H9 (cell line): Measurements from ENCODE around the gene CKLF. TPM values are rescaled to one million over a fixed set of nuclear protein-coding genes. Genes with fewer than 3 reads are reported as not detected.

ENCODE experiments used
- DNase-seq: peaks from one replicate; pipeline ENCODE4 v3.0.0-alpha.2; 2017
- H2AFZ ChIP-seq: one replicate; pipeline ENCODE4 v1.6.1; 2013; ENCODE audit warnings: mild to moderate bottlenecking, low read length, control low read depth, moderate library complexity
- H2AK5ac ChIP-seq: 2 replicates; pipeline ENCODE4 v1.6.1; 2013; ENCODE audit warnings: low read length, control low read depth, mixed read lengths; ENCODE audit not compliant: insufficient read length
- H2BK120ac ChIP-seq: one replicate; pipeline ENCODE4 v1.6.1; 2013; ENCODE audit warnings: low read depth, mild to moderate bottlenecking, low read length, control low read depth, inconsistent platforms; ENCODE audit not compliant: poor library complexity, severe bottlenecking
- H2BK12ac ChIP-seq: 2 replicates; pipeline ENCODE4 v1.6.1; 2013; ENCODE audit warnings: low read length, control low read depth, mixed read lengths, low read depth; ENCODE audit not compliant: insufficient read length
- H2BK15ac ChIP-seq: 2 replicates; pipeline ENCODE4 v1.6.1; 2013; ENCODE audit warnings: low read depth, low read length, control low read depth
- H2BK20ac ChIP-seq: one replicate; pipeline ENCODE4 v1.6.1; 2013; ENCODE audit warnings: low read depth, mild to moderate bottlenecking, low read length, control low read depth, inconsistent platforms; ENCODE audit not compliant: poor library complexity, severe bottlenecking
- H2BK5ac ChIP-seq: 2 replicates; pipeline ENCODE4 v1.6.1; 2013; ENCODE audit warnings: low read length, control low read depth, mixed read lengths; ENCODE audit not compliant: insufficient read length
- H3K14ac ChIP-seq: 2 replicates; pipeline ENCODE4 v1.6.1; 2013; ENCODE audit warnings: low read length, control low read depth; ENCODE audit not compliant: insufficient read depth
- H3K18ac ChIP-seq: 2 replicates; pipeline ENCODE4 v1.6.1; 2013; ENCODE audit warnings: low read depth, mild to moderate bottlenecking, mixed read lengths, low read length, control low read depth; ENCODE audit not compliant: insufficient read length
- H3K23ac ChIP-seq: 2 replicates; pipeline ENCODE4 v1.6.1; 2013; ENCODE audit warnings: low read length, control low read depth, mixed read lengths, low read depth; ENCODE audit not compliant: insufficient read length
- H3K23me2 ChIP-seq: 2 replicates; pipeline ENCODE4 v1.6.1; 2013; ENCODE audit warnings: low read depth, mild to moderate bottlenecking, mixed read lengths, low read length, control low read depth; ENCODE audit not compliant: insufficient read length, poor library complexity, severe bottlenecking
- H3K27ac ChIP-seq: 2 replicates; pipeline ENCODE4 v1.5.1; 2013; ENCODE audit warnings: low read length, control low read depth, mixed read lengths, low read depth; ENCODE audit not compliant: insufficient read length
- H3K27me3 ChIP-seq: 2 replicates; pipeline ENCODE4 v1.6.1; 2013; ENCODE audit warnings: low read length, control low read depth, inconsistent platforms; ENCODE audit not compliant: insufficient read depth
- H3K4ac ChIP-seq: 2 replicates; pipeline ENCODE4 v1.6.1; 2013; ENCODE audit warnings: low read depth, mild to moderate bottlenecking, control low read depth, inconsistent platforms, low read length, moderate library complexity
- H3K4me1 ChIP-seq: 2 replicates; pipeline ENCODE4 v1.6.1; 2013; ENCODE audit warnings: low read length, control low read depth, inconsistent platforms; ENCODE audit not compliant: insufficient read depth
- H3K4me2 ChIP-seq: 2 replicates; pipeline ENCODE4 v1.6.1; 2013; ENCODE audit warnings: low read length, control low read depth, mixed read lengths; ENCODE audit not compliant: insufficient read length, insufficient read depth
- H3K56ac ChIP-seq: 2 replicates; pipeline ENCODE4 v1.6.1; 2013; ENCODE audit warnings: low read depth, mild to moderate bottlenecking, mixed read lengths, low read length, control low read depth; ENCODE audit not compliant: insufficient read length
- H3K79me1 ChIP-seq: 2 replicates; pipeline ENCODE4 v1.6.1; 2013; ENCODE audit warnings: low read depth, mild to moderate bottlenecking, moderate library complexity, low read length, control low read depth, inconsistent platforms; ENCODE audit not compliant: insufficient read depth, poor library complexity, severe bottlenecking
- H3K79me2 ChIP-seq: 2 replicates; pipeline ENCODE4 v1.6.1; 2013; ENCODE audit warnings: low read length, control low read depth, inconsistent platforms; ENCODE audit not compliant: insufficient read depth
- H3K9ac ChIP-seq: 2 replicates; pipeline ENCODE4 v1.6.1; 2013; ENCODE audit warnings: low read length, control low read depth, mixed read lengths; ENCODE audit not compliant: insufficient read length; ENCODE audit errors: extremely low read depth
- H3K9me3 ChIP-seq: one replicate; pipeline ENCODE4 v1.6.1; 2013; ENCODE audit warnings: low read depth, low read length, inconsistent platforms; ENCODE audit not compliant: control insufficient read depth
- H3T11ph ChIP-seq: one replicate; pipeline ENCODE4 v1.6.1; 2013; ENCODE audit warnings: mild to moderate bottlenecking, low read length, control low read depth, inconsistent platforms
- H4K20me1 ChIP-seq: one replicate; pipeline ENCODE4 v1.6.1; 2013; ENCODE audit not compliant: control insufficient read depth, insufficient read length, insufficient read depth
- H4K5ac ChIP-seq: 2 replicates; pipeline ENCODE4 v1.6.1; 2013; ENCODE audit warnings: low read depth, mild to moderate bottlenecking, mixed read lengths, low read length, control low read depth; ENCODE audit not compliant: insufficient read length
- H4K8ac ChIP-seq: replicated peaks from 2 replicates; pipeline ENCODE4 v1.6.1; 2013; ENCODE audit warnings: low read length, control low read depth, mixed read lengths, low read depth; ENCODE audit not compliant: insufficient read length
- H4K91ac ChIP-seq: 2 replicates; pipeline ENCODE4 v1.6.1; 2013; ENCODE audit warnings: low read depth, mild to moderate bottlenecking, moderate library complexity, mixed read lengths, low read length, control low read depth; ENCODE audit not compliant: insufficient read length
- H3K27ac Mint-ChIP-seq, 3 experiments: 2 replicates in 2 of 3; 3 replicates in 1 of 3; pipeline ENCODE4 v1.8.0; 2020 to 2021; ENCODE audit warnings: mixed read lengths in 3 of 3, mild to moderate bottlenecking in 1 of 3, moderate library complexity in 1 of 3
- H3K27me3 Mint-ChIP-seq: 2 replicates; pipeline ENCODE4 v1.8.0; 2021; ENCODE audit warnings: low read depth, mild to moderate bottlenecking, moderate library complexity, mixed read lengths
- H3K36me3 Mint-ChIP-seq, 3 experiments: 2 replicates in 2 of 3; 3 replicates in 1 of 3; pipeline ENCODE4 v1.8.0; 2020 to 2021; ENCODE audit warnings: low read depth in 3 of 3, mixed read lengths in 3 of 3; ENCODE audit not compliant: insufficient read depth in 1 of 3
- H3K4me1 Mint-ChIP-seq, 2 experiments: 2 replicates each; pipeline ENCODE4 v1.8.0; 2020; ENCODE audit warnings: mixed read lengths in 2 of 2
- H3K4me3 Mint-ChIP-seq, 2 experiments: 2 replicates in 1 of 2; 3 replicates in 1 of 2; pipeline ENCODE4 v1.8.0; 2020 to 2021; ENCODE audit warnings: mild to moderate bottlenecking in 2 of 2, mixed read lengths in 2 of 2, moderate library complexity in 1 of 2
- H3K9me3 Mint-ChIP-seq, 2 experiments: 2 replicates in 1 of 2; 3 replicates in 1 of 2; pipeline ENCODE4 v1.8.0; 2020; ENCODE audit warnings: mild to moderate bottlenecking in 2 of 2, mixed read lengths in 2 of 2, moderate library complexity in 1 of 2
- WGBS: extraction: QIAGEN DNeasy Blood & Tissue Kit; methylation state at CpG from one replicate; pipeline ENCODE4 v1.1.7; 2013; ENCODE audit warnings: missing lambda C conversion rate, low lambda C conversion rate, mixed read lengths; ENCODE audit not compliant: insufficient read length; ENCODE audit errors: extremely low coverage; 5-methylcytosine and 5-hydroxymethylcytosine counted together
- total RNA-seq: library from RNA; stranded (reverse); gene quantifications from 2 replicates; pipeline ENCODE4 v1.2.1, GENCODE V29; 2021
- TF ChIP-seq, protein P1 (sequence below): fragments of 200-600 bp; sonication (generic); conservative IDR thresholded peaks from 3 replicates; pipeline ENCODE4 v1.8.0; 2021; ENCODE audit warnings: antibody characterized with exemption, mild to moderate bottlenecking

CKLF gene
- total RNA-seq, 1 experiment from 2014 or later, result 23.1 TPM

GRCh38 chr16:66572356-66572755 lies 20.0 kb downstream of the CKLF start:
- no peak overlapping the region for H3T11ph ChIP-seq
- H3K79me2 ChIP-seq, result no peaks in the 10 kb centered on the region
- H3K27ac Mint-ChIP-seq, result peak overlapping the region in 1 of 3 experiments; percentile 17; a peak in 1 of 7 replicates
- no peaks in the 10 kb centered on the region for H3K4me1 ChIP-seq
- peaks cover 4% of the 10 kb centered on the region for H3K27me3 Mint-ChIP-seq
- no peaks in the 10 kb centered on the region for H3K9me3 Mint-ChIP-seq
- no peak overlapping the region for H2AFZ ChIP-seq
- no peak overlapping the region for H3K23ac ChIP-seq
- no peak overlapping the region for H2BK5ac ChIP-seq
- H3K14ac ChIP-seq, result no peak overlapping the region
- no peaks in the 10 kb centered on the region; the same call in 1 of the 2 replicates for H3K27me3 ChIP-seq
- no peak overlapping the region for H4K5ac ChIP-seq
- H2BK15ac ChIP-seq, result no peak overlapping the region
- H3K27ac ChIP-seq, result no peak overlapping the region
- DNase-seq, result no peak
- peaks cover 0 to 3% of the 10 kb centered on the region in 2 experiments; a peak in 1 of 4 replicates for H3K4me1 Mint-ChIP-seq
- H3K9ac ChIP-seq, result no peak overlapping the region
- H2BK120ac ChIP-seq, result no peak overlapping the region
- no peak overlapping the region for H4K91ac ChIP-seq
- no peak overlapping the region for H3K18ac ChIP-seq
- H2BK12ac ChIP-seq, result no peak overlapping the region
- TF ChIP-seq, protein P1, sequence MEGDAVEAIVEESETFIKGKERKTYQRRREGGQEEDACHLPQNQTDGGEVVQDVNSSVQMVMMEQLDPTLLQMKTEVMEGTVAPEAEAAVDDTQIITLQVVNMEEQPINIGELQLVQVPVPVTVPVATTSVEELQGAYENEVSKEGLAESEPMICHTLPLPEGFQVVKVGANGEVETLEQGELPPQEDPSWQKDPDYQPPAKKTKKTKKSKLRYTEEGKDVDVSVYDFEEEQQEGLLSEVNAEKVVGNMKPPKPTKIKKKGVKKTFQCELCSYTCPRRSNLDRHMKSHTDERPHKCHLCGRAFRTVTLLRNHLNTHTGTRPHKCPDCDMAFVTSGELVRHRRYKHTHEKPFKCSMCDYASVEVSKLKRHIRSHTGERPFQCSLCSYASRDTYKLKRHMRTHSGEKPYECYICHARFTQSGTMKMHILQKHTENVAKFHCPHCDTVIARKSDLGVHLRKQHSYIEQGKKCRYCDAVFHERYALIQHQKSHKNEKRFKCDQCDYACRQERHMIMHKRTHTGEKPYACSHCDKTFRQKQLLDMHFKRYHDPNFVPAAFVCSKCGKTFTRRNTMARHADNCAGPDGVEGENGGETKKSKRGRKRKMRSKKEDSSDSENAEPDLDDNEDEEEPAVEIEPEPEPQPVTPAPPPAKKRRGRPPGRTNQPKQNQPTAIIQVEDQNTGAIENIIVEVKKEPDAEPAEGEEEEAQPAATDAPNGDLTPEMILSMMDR, result no peak
- H3K4ac ChIP-seq, result no peak overlapping the region
- WGBS, result no CpG with 5 or more reads among the region's 2 CpGs
- no peaks in the 10 kb centered on the region for H3K9me3 ChIP-seq
- H3K23me2 ChIP-seq, result no peaks in the 10 kb centered on the region
- H3K79me1 ChIP-seq, result no peaks in the 10 kb centered on the region
- no peak overlapping the region for H3K4me2 ChIP-seq
- H2BK20ac ChIP-seq, result no peak overlapping the region
- H3K56ac ChIP-seq, result no peak overlapping the region
- H4K20me1 ChIP-seq, result no peaks in the 10 kb centered on the region
- H2AK5ac ChIP-seq, result no peak overlapping the region
- H4K8ac ChIP-seq, result no peak overlapping the region
- no peak overlapping the region for H3K4me3 Mint-ChIP-seq
- H3K36me3 Mint-ChIP-seq, result peaks cover under 1 to 1% (median 1%) of the 10 kb centered on the region in 3 experiments; a peak in 4 of 7 replicates
